H1 (cell line): ENCODE results near the gene TFCP2L1. TPM values are rescaled to one million over a fixed set of nuclear protein-coding genes. Genes with fewer than 3 reads are reported as not detected.

ENCODE experiments used
- CTCF ChIA-PET: fragments of 300-600 bp; sonication (Branson Sonifier 250); formaldehyde crosslinking; loops from one replicate; lab custom pipeline; 2021; ENCODE audit not compliant: partially characterized antibody; lab: Charles Lee
- POLR2A ChIA-PET: fragments of 300-600 bp; sonication (Branson Sonifier 250); formaldehyde crosslinking; loops from one replicate; lab custom pipeline; 2021; ENCODE audit warnings: inconsistent platforms; ENCODE audit not compliant: partially characterized antibody; lab: Charles Lee
- DNase-seq, 2 experiments: peaks; one replicate each; pipeline versions ENCODE4 v3.0.0 to v3.0.0-alpha.2; 2010 to 2022; ENCODE audit warnings: low spot score in 2 of 2, low read depth in 1 of 2, mixed read lengths in 1 of 2
- FAIRE-seq: peaks from 2 replicates; lab custom pipeline; 2011; peaks lifted over from hg19 to GRCh38; lab: Jason Lieb, UNC
- H2AFZ ChIP-seq: 2 replicates; pipeline ENCODE4 v1.8.1; 2012; ENCODE audit warnings: low read length, inconsistent platforms
- H2AK5ac ChIP-seq: 2 replicates; pipeline ENCODE4 v1.6.1; 2013; ENCODE audit warnings: low read depth, low read length
- H2BK120ac ChIP-seq: replicated peaks from 2 replicates; pipeline ENCODE3; 2013; ENCODE audit warnings: low read depth, low read length, inconsistent platforms
- H2BK12ac ChIP-seq: 2 replicates; pipeline ENCODE4 v1.6.1; 2013; ENCODE audit warnings: low read depth, low read length
- H2BK15ac ChIP-seq: 2 replicates; pipeline ENCODE4 v1.6.1; 2013; ENCODE audit warnings: low read length
- H2BK20ac ChIP-seq: 2 replicates; pipeline ENCODE4 v1.6.1; 2013; ENCODE audit warnings: low read length
- H2BK5ac ChIP-seq: 2 replicates; pipeline ENCODE4 v1.6.1; 2013; ENCODE audit warnings: low read depth, low read length
- H3K14ac ChIP-seq: 2 replicates; pipeline ENCODE4 v1.6.1; 2013; ENCODE audit warnings: inconsistent platforms; ENCODE audit not compliant: insufficient read length
- H3K18ac ChIP-seq: 2 replicates; pipeline ENCODE4 v1.6.1; 2013; ENCODE audit warnings: low read length; ENCODE audit errors: extremely low read depth
- H3K23ac ChIP-seq: 2 replicates; pipeline ENCODE4 v1.6.1; 2013; ENCODE audit warnings: inconsistent platforms; ENCODE audit not compliant: insufficient read length
- H3K23me2 ChIP-seq: 2 replicates; pipeline ENCODE4 v1.6.1; 2013; ENCODE audit warnings: low read depth, low read length
- H3K27ac ChIP-seq: 2 replicates; pipeline ENCODE4 v1.6.1; 2011; ENCODE audit warnings: low read depth, low read length, inconsistent platforms
- H3K27me3 ChIP-seq, 4 experiments: replicated peaks in 1 of 4; 1 replicate in 1 of 4; 2 replicates in 3 of 4; pipeline versions ENCODE4 v1.6.1 to v1.8.1; 2011 to 2013; ENCODE audit warnings: low read length in 3 of 4, mild to moderate bottlenecking in 3 of 4, inconsistent platforms in 2 of 4, mixed read lengths in 2 of 4, moderate library complexity in 1 of 4; ENCODE audit not compliant: control insufficient read depth in 3 of 4, insufficient read depth in 3 of 4; ENCODE audit errors: extremely low read depth in 1 of 4
- H3K36me3 ChIP-seq, 4 experiments: 2 replicates each; pipeline versions ENCODE4 v1.6.1 to v1.8.1; 2011 to 2013; ENCODE audit warnings: mild to moderate bottlenecking in 4 of 4, low read length in 3 of 4, moderate library complexity in 2 of 4, control low read depth in 1 of 4, inconsistent platforms in 1 of 4; ENCODE audit not compliant: insufficient read depth in 4 of 4, control insufficient read depth in 2 of 4
- H3K4ac ChIP-seq: replicated peaks from 2 replicates; pipeline ENCODE3; 2013; ENCODE audit warnings: low read length, low read depth, mixed read lengths, inconsistent platforms; ENCODE audit not compliant: insufficient read length
- H3K4me1 ChIP-seq, 4 experiments: replicated peaks in 1 of 4; 1 replicate in 1 of 4; 2 replicates in 3 of 4; pipeline versions ENCODE4 v1.6.1 to v1.8.1; 2011 to 2013; ENCODE audit warnings: low read length in 3 of 4, inconsistent platforms in 2 of 4, mixed read lengths in 1 of 4; ENCODE audit not compliant: insufficient read depth in 4 of 4, control insufficient read depth in 3 of 4
- H3K4me2 ChIP-seq, 2 experiments: 2 replicates each; pipeline versions ENCODE4 v1.6.1 to v1.8.1; 2011 to 2013; ENCODE audit warnings: low read depth in 2 of 2, low read length in 2 of 2, control low read depth in 1 of 2, inconsistent platforms in 1 of 2, mild to moderate bottlenecking in 1 of 2; ENCODE audit not compliant: insufficient read depth in 1 of 2
- H3K4me3 ChIP-seq, 4 experiments: fragments of 200-600, 300-600 bp in 1 of 4; sonication (generic), shearing (Covaris generic), sonication (Bioruptor Twin) in 1 of 4; 2 replicates each; pipeline versions ENCODE4 v1.5.1 to v1.8.1; 2011 to 2016; ENCODE audit warnings: low read length in 4 of 4, low read depth in 3 of 4, control low read depth in 2 of 4, inconsistent platforms in 2 of 4, mild to moderate bottlenecking in 2 of 4, mixed read lengths in 1 of 4, moderate library complexity in 1 of 4; ENCODE audit not compliant: insufficient read depth in 2 of 4; ENCODE audit errors: extremely low read depth in 1 of 4
- H3K56ac ChIP-seq: replicated peaks from 2 replicates; pipeline ENCODE3; 2013; ENCODE audit warnings: low read depth, mild to moderate bottlenecking, mixed read lengths, low read length, inconsistent platforms; ENCODE audit not compliant: insufficient read length
- H3K79me1 ChIP-seq: 2 replicates; pipeline ENCODE4 v1.6.1; 2013; ENCODE audit warnings: low read depth, low read length, control low read depth
- H3K79me2 ChIP-seq, 2 experiments: 2 replicates each; pipeline versions ENCODE4 v1.6.1 to v1.8.1; 2012 to 2013; ENCODE audit warnings: low read length in 2 of 2, mild to moderate bottlenecking in 2 of 2, inconsistent platforms in 1 of 2; ENCODE audit not compliant: insufficient read depth in 2 of 2, control insufficient read depth in 1 of 2
- H3K9ac ChIP-seq, 4 experiments: replicated peaks in 1 of 4; 1 replicate in 1 of 4; 2 replicates in 3 of 4; pipeline versions ENCODE4 v1.6.1 to v1.8.1; 2011 to 2013; ENCODE audit warnings: low read depth in 3 of 4, low read length in 3 of 4, control low read depth in 2 of 4, mild to moderate bottlenecking in 2 of 4, moderate library complexity in 2 of 4, inconsistent platforms in 1 of 4; ENCODE audit errors: extremely low read depth in 1 of 4
- H3K9me3 ChIP-seq, 2 experiments: 2 replicates each; pipeline versions ENCODE4 v1.6.1 to v1.8.1; 2012 to 2013; ENCODE audit warnings: mild to moderate bottlenecking in 2 of 2, moderate library complexity in 2 of 2, control low read depth in 1 of 2, inconsistent platforms in 1 of 2, low read depth in 1 of 2, low read length in 1 of 2, mixed read lengths in 1 of 2; ENCODE audit not compliant: insufficient read depth in 2 of 2
- H4K20me1 ChIP-seq, 2 experiments: replicated peaks in 1 of 2; 2 replicates each; pipeline versions ENCODE3 to v1.8.1; 2011 to 2013; ENCODE audit warnings: inconsistent platforms in 2 of 2, low read length in 2 of 2, mild to moderate bottlenecking in 1 of 2; ENCODE audit not compliant: insufficient read depth in 2 of 2, control insufficient read depth in 1 of 2
- H4K5ac ChIP-seq: 2 replicates; pipeline ENCODE4 v1.6.1; 2013; ENCODE audit warnings: low read length, low read depth, mixed read lengths, inconsistent platforms; ENCODE audit not compliant: insufficient read length
- H4K8ac ChIP-seq: 2 replicates; pipeline ENCODE4 v1.8.0; 2013; ENCODE audit warnings: mild to moderate bottlenecking, moderate library complexity, low read length, inconsistent platforms; ENCODE audit not compliant: insufficient read depth; ENCODE audit errors: extremely low read depth
- H4K91ac ChIP-seq: replicated peaks from 2 replicates; pipeline ENCODE3; 2013; ENCODE audit warnings: low read length, mixed read lengths, inconsistent platforms; ENCODE audit not compliant: insufficient read length
- CHD1 ChIP-seq: IDR thresholded peaks from 2 replicates; pipeline ENCODE4 v1.6.1; 2012; ENCODE audit warnings: low read depth, low read length, improper control_type of control experiment
- GABPA ChIP-seq: IDR thresholded peaks from 2 replicates; pipeline ENCODE4 v1.6.1; 2011; ENCODE audit warnings: mild to moderate bottlenecking, low read length, moderate library complexity, borderline replicate concordance; ENCODE audit not compliant: insufficient read depth
- HDAC2 ChIP-seq, 2 experiments: fragments of 300-600 bp in 1 of 2; sonication (generic) in 1 of 2; IDR thresholded peaks; 2 replicates each; pipeline ENCODE4 v1.6.1; 2011 to 2012; ENCODE audit warnings: low read depth in 2 of 2, low read length in 2 of 2, mild to moderate bottlenecking in 2 of 2, moderate library complexity in 2 of 2, borderline replicate concordance in 1 of 2, inconsistent platforms in 1 of 2
- KDM1A ChIP-seq: fragments of 200-600, 300-600 bp; sonication (generic); IDR thresholded peaks from 2 replicates; pipeline ENCODE4 v1.7.1; 2016; ENCODE audit warnings: mild to moderate bottlenecking, low read length, borderline replicate concordance
- NANOG ChIP-seq: IDR thresholded peaks from 2 replicates; pipeline ENCODE4 v1.6.1; 2011; ENCODE audit warnings: low read length, low read depth, mild to moderate bottlenecking, inconsistent platforms; ENCODE audit not compliant: insufficient read depth, poor library complexity, severe bottlenecking
- NRF1 ChIP-seq: IDR thresholded peaks from 2 replicates; pipeline ENCODE4 v1.6.1; 2011; ENCODE audit warnings: mild to moderate bottlenecking, low read depth, low read length, improper control_type of control experiment
- POU5F1 ChIP-seq: IDR thresholded peaks from 2 replicates; pipeline ENCODE4 v1.6.1; 2011; ENCODE audit warnings: low read depth, mild to moderate bottlenecking, low read length, moderate library complexity
- SAP30 ChIP-seq: fragments of 300-600 bp; sonication (generic); IDR thresholded peaks from 2 replicates; pipeline ENCODE4 v1.7.1; 2012; ENCODE audit warnings: low read length, moderate library complexity, mild to moderate bottlenecking, inconsistent platforms; ENCODE audit not compliant: insufficient read depth, insufficient replicate concordance
- SIX5 ChIP-seq: IDR thresholded peaks from 2 replicates; pipeline ENCODE4 v1.6.1; 2011; ENCODE audit warnings: mild to moderate bottlenecking, low read depth, low read length
- SP2 ChIP-seq: IDR thresholded peaks from 2 replicates; pipeline ENCODE4 v1.6.1; 2012; ENCODE audit warnings: mild to moderate bottlenecking, low read length, inconsistent platforms
- SRF ChIP-seq: IDR thresholded peaks from 2 replicates; pipeline ENCODE4 v1.6.1; 2011; ENCODE audit warnings: mild to moderate bottlenecking, low read depth, low read length, moderate library complexity
- WGBS, 2 experiments: shearing (Covaris generic) in 1 of 2; methylation state at CpG; one replicate each; pipeline versions ENCODE4 v1.1.6 to v1.1.7; 2013 to 2015; ENCODE audit warnings: low lambda C conversion rate in 2 of 2, mixed read lengths in 2 of 2, inconsistent platforms in 1 of 2, low coverage in 1 of 2, missing lambda C conversion rate in 1 of 2; ENCODE audit not compliant: insufficient replicate concordance in 2 of 2, insufficient coverage in 1 of 2, insufficient read length in 1 of 2; ENCODE audit errors: extremely low coverage in 1 of 2, missing lambda C conversion rate in 1 of 2; 5-methylcytosine and 5-hydroxymethylcytosine counted together
- polyA plus RNA-seq, 7 experiments: library from polyadenylated mRNA; depleted of rRNA in 3 of 7; stranded (reverse) in 5 of 7; unstranded in 2 of 7; fragments of >200 nt in 5 of 7; fragments of 200-250 nt in 2 of 7; gene quantifications; 1 replicate in 5 of 7; 2 replicates in 1 of 7; 4 replicates in 1 of 7; pipeline versions ENCODE4 v1.2.1 to v1.2.3, GENCODE V29; 2011 to 2013; ENCODE audit warnings: missing spikeins in 2 of 7, mixed read lengths in 2 of 7
- total RNA-seq: library from RNA; stranded (reverse); fragmentation: NEBNext Ultra II Directional; extraction: Animal tissue kit (Norgen Biotek cat#: 25700); gene quantifications from 2 replicates; pipeline ENCODE4 v1.2.1, GENCODE V29; 2021
- TF ChIP-seq, protein P1 (sequence below): IDR thresholded peaks from 2 replicates; pipeline ENCODE4 v1.6.1; 2012; ENCODE audit warnings: low read length, inconsistent platforms

The TFCP2L1 gene
- total and polyA plus RNA-seq, 2 of the 8 experiments (the other 6 are each of a cell fraction or from before 2014, with no cell fraction given), result 1.5 to 3.8 TPM

DNA sequence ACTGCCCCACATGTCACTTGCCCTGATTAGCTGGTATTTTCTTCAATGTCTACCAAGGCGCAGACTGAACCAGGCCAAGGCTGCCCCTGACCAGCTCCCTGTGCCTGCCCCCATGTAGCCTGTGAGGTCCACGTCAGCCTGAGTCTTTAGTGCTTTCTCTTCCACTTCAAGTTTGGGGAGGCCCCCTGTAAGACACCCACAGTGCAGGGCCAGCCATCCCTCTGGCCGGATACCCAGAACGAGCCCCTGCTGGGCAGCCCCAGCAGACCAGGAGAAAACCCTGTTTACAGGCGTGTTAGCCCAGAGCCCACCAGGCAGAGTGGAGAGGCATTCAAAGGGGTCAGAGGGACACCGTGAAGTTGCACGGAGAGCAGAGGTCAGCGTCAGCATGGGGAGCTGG is 92.4 kb downstream of the TFCP2L1 start:
- Histone ChIP-seq H2AK5ac (no peak overlapping the region), H2BK15ac (no peak overlapping the region), H3K18ac (no peak overlapping the region), H3K4me1 (peaks cover 0 to 9% (median 6%) of the 10 kb centered on the region in 4 experiments; a peak in 2 of 7 replicates), H3K23ac (no peak overlapping the region), H3K79me1 (no peaks in the 10 kb centered on the region), H2AFZ (no peak overlapping the region), H3K56ac (no peak overlapping the region), H3K4ac (no peak overlapping the region), H3K23me2 (no peaks in the 10 kb centered on the region), H3K9ac (no peak overlapping the region), H4K91ac (no peak overlapping the region), H4K5ac (no peak overlapping the region), H2BK20ac (no peak overlapping the region), H3K27ac (no peak overlapping the region), H2BK12ac (no peak overlapping the region), H3K4me2 (no peak overlapping the region), H3K9me3 (no peaks in the 10 kb centered on the region), H3K14ac (no peak overlapping the region), H3K4me3 (no peak overlapping the region), H2BK5ac (no peak overlapping the region), H4K20me1 (no peaks in the 10 kb centered on the region), H3K79me2 (no peaks in the 10 kb centered on the region), H3K36me3 (no peaks in the 10 kb centered on the region), H3K27me3 (no peaks in the 10 kb centered on the region; a peak in 1 of 7 replicates), H4K8ac (no peak overlapping the region), H2BK120ac (no peak overlapping the region)
- POLR2A ChIA-PET, result interaction anchor here (0.6 kb wide), 1 partner anchor 475 kb away, joined by 3 read pairs; no protein-coding TSS in a partner anchor
- WGBS, 2 experiments, result 95% methylated on average over 8 of the region's 8 CpGs; no CpG with 5 or more reads in 1 of the 2 experiments
- DNase-seq (no peak), FAIRE-seq (no peak)
- CTCF ChIA-PET, result interaction anchor here (0.5 to 1.8 kb wide), 2 partner anchors 105 to 122 kb away, joined by 4 to 6 read pairs; no protein-coding TSS in a partner anchor
- TF ChIP-seq SAP30, result no peak
- TF ChIP-seq KDM1A, result no peak
- TF ChIP-seq SP2, result no peak
- no peak for TF ChIP-seq SRF
- TF ChIP-seq NRF1, result no peak
- TF ChIP-seq, protein P1, sequence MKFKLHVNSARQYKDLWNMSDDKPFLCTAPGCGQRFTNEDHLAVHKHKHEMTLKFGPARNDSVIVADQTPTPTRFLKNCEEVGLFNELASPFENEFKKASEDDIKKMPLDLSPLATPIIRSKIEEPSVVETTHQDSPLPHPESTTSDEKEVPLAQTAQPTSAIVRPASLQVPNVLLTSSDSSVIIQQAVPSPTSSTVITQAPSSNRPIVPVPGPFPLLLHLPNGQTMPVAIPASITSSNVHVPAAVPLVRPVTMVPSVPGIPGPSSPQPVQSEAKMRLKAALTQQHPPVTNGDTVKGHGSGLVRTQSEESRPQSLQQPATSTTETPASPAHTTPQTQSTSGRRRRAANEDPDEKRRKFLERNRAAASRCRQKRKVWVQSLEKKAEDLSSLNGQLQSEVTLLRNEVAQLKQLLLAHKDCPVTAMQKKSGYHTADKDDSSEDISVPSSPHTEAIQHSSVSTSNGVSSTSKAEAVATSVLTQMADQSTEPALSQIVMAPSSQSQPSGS, result no peak
- no peak for TF ChIP-seq POU5F1
- TF ChIP-seq CHD1, result no peak
- no peak for TF ChIP-seq NANOG
- no peak for TF ChIP-seq SIX5
- TF ChIP-seq GABPA, result no peak
- no peak for TF ChIP-seq HDAC2 (IDR thresholded peaks at IDR 0.05; ENCODE audit: borderline replicate concordance in 1 of 2, low read depth in 2 of 2, low read length in 2 of 2)
